COLO668 (cell line): ENCODE data around the gene PSRC1.
A peak's percentile ranks its signal among the peaks of the same experiment; 100 is the strongest.

ENCODE experiments used
- DNase-seq: peaks from one replicate; lab custom pipeline; 2025; ENCODE audit not compliant: unreplicated experiment; lab: John Stamatoyannopoulos, UW

PSRC1 gene

GRCh38 chr1:109272831-109273547 lies 10.0 kb downstream of the PSRC1 start:
- DNase-seq, result no peak

DNA sequence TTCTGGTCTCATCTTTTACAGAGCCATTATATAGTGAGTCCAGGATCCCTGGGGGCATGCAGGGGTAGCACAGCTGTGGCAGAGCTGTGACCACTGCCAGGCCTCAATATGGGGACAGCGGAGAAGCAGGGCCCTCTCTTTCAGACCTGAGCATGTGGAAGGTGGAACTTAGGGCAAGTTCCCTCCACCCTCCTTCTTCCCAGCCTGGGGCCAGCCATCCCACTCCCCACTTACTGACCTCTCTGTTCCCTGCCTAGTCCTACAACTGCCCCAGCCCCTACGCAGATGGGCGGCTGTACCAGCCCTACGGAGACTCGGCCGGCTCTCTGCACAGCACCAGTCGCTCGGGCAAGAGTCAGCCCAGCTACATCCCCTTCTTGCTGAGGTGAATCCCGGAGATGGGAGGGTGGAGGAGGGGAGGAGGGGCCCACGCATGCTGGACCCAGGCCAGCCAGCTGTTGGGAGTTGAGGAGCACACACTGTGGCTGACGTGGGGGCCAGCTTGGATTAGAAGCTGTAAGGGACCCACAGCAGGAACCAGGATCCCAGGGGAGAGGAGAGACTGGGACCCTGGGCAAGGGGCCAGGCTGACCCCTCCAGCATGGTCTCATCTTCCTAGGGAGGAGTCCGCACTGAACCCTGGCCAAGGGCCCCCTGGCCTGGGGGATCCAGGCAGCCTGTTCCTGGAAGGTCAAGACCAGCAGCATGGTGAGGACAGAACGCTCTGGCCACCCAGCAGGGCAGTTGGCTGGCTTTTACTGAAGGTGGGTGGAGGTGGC lies 10.7 kb downstream of the PSRC1 start:
- DNase-seq, result no peak

DNA sequence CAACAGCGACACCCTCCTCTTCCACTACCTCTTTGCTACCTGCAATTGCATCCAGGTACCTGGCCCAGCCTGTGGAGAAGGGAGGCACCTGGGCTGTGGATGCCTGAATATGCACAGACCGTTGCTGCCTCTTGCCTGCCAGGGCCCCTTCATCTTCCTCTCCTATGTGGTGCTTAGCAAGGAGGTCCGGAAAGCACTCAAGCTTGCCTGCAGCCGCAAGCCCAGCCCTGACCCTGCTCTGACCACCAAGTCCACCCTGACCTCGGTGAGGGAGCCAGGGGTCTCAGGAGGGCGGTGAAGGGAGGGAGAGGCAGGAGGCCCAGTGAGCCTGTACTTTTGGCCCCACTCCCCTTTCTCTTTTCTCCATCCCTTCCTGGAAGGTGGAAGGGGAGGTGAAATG lies 11.5 kb downstream of the PSRC1 start:
- no peak for DNase-seq

- no peak for DNase-seq
Measured at GRCh38 chr1:109270623-109271317, 12.2 kb downstream of the PSRC1 start.

- DNase-seq, result no peak
Measured at GRCh38 chr1:109269981-109270622, 12.8 kb downstream of the PSRC1 start.

DNA sequence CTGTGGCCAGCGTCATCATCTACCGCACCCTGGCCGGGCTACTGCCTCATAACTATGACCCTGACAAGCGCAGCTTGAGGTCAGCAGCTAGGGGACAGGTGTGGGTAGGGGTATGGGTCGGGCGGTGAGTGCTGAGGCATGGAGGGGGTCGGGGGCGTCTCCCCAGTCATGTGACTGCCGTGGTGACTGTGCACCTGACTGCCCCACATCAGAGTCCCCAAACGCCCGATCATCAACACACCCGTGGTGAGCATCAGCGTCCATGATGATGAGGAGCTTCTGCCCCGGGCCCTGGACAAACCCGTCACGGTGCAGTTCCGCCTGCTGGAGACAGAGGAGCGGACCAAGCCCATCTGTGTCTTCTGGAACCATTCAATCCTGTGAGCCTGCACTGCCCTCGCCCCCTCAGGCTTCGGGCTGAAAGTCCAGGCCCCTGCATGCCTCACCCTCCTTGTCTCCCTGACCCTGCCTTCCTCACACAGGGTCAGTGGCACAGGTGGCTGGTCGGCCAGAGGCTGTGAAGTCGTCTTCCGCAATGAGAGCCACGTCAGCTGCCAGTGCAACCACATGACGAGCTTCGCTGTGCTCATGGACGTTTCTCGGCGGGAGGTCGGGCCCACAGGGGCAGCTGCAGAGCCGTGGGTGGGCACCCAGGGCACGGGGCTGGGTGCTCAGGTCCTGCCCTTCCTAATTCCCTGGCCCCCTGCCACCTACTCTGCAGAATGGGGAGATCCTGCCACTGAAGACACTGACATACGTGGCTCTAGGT lies 13.5 kb downstream of the PSRC1 start:
- no peak for DNase-seq

GRCh38 chr1:109268431-109269211 lies 14.3 kb downstream of the PSRC1 start:
- DNase-seq, result no peak

DNA sequence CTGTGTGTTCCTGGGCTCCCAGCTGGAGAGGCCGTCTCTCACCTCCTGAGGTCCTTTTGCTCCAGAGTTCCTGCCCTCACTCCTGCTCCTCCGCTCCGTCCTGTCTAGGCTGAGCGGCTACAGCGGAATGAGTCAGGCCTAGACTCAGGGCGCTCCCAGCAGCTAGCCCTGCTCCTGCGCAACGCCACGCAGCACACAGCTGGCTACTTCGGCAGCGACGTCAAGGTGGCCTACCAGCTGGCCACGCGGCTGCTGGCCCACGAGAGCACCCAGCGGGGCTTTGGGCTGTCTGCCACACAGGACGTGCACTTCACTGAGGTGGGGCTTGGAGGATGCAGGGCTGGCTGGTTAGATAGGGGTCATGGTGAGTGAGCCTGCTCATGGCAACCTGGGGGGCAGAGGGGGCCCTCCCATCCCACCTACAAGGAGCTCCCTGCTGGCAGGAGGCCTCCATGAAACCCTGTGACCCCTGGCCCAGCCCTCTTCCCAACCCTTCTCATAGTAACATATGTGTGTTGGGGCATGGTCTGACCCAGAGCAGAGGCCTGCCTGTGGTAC lies 15.1 kb downstream of the PSRC1 start:
- no peak for DNase-seq

GRCh38 chr1:109266965-109267364 lies 16.0 kb downstream of the PSRC1 start:
- no peak for DNase-seq

- DNase-seq, result no peak
Measured at GRCh38 chr1:109265741-109266330, 17.1 kb downstream of the PSRC1 start.

GRCh38 chr1:109265016-109265415 lies 17.9 kb downstream of the PSRC1 start:
- DNase-seq, result no peak

- DNase-seq, result no peak
Measured at GRCh38 chr1:109264379-109264755, 18.6 kb downstream of the PSRC1 start.

- DNase-seq, result peak; percentile 79
Measured at GRCh38 chr1:109263597-109264378, 19.2 kb downstream of the PSRC1 start.

- DNase-seq, result peak; percentile 52
Measured at GRCh38 chr1:109263234-109263596, 19.7 kb downstream of the PSRC1 start.

- no peak for DNase-seq
Measured at GRCh38 chr1:109262231-109263055, 20.5 kb downstream of the PSRC1 start.

DNA sequence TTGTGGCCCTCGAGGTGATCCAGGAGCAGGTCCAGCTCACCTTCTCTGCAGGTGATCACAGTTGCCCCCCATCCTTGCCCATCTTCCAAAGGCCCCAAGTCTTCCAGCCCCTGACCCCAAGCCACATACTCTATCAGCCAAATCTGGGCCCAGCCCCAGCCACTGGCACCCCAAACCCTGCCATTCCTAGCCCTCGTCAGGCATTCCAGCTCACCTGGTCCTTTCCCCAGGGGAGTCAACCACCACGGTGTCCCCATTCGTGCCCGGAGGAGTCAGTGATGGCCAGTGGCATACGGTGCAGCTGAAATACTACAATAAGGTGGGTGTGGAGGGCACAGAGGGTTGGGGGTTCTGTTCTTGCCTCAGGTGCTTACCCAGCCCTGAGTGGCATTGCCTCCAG lies 21.4 kb downstream of the PSRC1 start:
- DNase-seq, result no peak

DNA sequence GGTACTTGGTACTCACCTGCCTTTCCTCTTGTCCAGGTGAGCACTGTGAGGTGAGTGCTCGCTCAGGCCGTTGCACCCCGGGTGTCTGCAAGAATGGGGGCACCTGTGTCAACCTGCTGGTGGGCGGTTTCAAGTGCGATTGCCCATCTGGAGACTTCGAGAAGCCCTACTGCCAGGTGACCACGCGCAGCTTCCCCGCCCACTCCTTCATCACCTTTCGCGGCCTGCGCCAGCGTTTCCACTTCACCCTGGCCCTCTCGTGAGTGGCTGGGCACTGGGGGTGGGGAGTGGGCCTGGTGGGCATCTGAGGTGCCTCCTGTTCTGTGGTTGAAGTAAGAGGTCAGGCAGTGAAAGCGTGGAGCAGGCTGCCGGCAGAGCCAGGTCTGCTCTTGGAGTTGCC lies 21.9 kb downstream of the PSRC1 start:
- no peak for DNase-seq
